Activated CD4-positive, alpha-beta memory T cell treated with anti-CD3 and anti-CD28 coated beads for 36 hours (primary cell): ENCODE data around the gene RIN3. TPM values are rescaled to one million over a fixed set of nuclear protein-coding genes. Genes with fewer than 3 reads are reported as not detected.
"Not testable (repeated sequence)": the region's sequence is repeated elsewhere in the genome, so short reads cannot be mapped to it uniquely, and the experiment has no call there.

Experiments
- CTCF ChIA-PET: fragments of 350-600 bp; sonication (Branson Sonifier 250); formaldehyde crosslinking; loops from one replicate; lab custom pipeline; 2021; ENCODE audit warnings: antibody characterized with exemption, inconsistent platforms; lab: Charles Lee
- POLR2A ChIA-PET: fragments of 350-600 bp; sonication (Branson Sonifier 250); formaldehyde crosslinking; loops from one replicate; lab custom pipeline; 2021; ENCODE audit warnings: antibody characterized with exemption; lab: Charles Lee
- DNase-seq: peaks from one replicate; pipeline ENCODE4 v3.0.0-alpha.2; 2020
- H3K27ac Mint-ChIP-seq: one replicate; pipeline ENCODE4 v1.8.0; 2021; ENCODE audit warnings: mixed read lengths
- H3K27me3 Mint-ChIP-seq: one replicate; pipeline ENCODE4 v1.8.0; 2021; ENCODE audit warnings: mixed read lengths
- H3K36me3 Mint-ChIP-seq: one replicate; pipeline ENCODE4 v1.8.0; 2021; ENCODE audit warnings: mixed read lengths
- H3K4me1 Mint-ChIP-seq: one replicate; pipeline ENCODE4 v1.8.0; 2021; ENCODE audit warnings: low read depth, mixed read lengths
- H3K4me3 Mint-ChIP-seq: one replicate; pipeline ENCODE4 v1.8.0; 2021; ENCODE audit warnings: mild to moderate bottlenecking, mixed read lengths
- H3K9me3 Mint-ChIP-seq: one replicate; pipeline ENCODE4 v1.8.0; 2021; ENCODE audit warnings: mixed read lengths
- intact Hi-C: fragments of 100-400 bp; cut with micrococcal nuclease; formaldehyde crosslinking; loops from one replicate; pipeline ENCODE4 v1.15.1; 2023
- total RNA-seq, 2 experiments: library from RNA; stranded (reverse); gene quantifications; one replicate each; pipeline ENCODE4 v1.2.3, GENCODE V29; 2021

Gene RIN3
- total RNA-seq, 2 experiments from 2014 or later, result 17.5 to 18.8 TPM

DNA sequence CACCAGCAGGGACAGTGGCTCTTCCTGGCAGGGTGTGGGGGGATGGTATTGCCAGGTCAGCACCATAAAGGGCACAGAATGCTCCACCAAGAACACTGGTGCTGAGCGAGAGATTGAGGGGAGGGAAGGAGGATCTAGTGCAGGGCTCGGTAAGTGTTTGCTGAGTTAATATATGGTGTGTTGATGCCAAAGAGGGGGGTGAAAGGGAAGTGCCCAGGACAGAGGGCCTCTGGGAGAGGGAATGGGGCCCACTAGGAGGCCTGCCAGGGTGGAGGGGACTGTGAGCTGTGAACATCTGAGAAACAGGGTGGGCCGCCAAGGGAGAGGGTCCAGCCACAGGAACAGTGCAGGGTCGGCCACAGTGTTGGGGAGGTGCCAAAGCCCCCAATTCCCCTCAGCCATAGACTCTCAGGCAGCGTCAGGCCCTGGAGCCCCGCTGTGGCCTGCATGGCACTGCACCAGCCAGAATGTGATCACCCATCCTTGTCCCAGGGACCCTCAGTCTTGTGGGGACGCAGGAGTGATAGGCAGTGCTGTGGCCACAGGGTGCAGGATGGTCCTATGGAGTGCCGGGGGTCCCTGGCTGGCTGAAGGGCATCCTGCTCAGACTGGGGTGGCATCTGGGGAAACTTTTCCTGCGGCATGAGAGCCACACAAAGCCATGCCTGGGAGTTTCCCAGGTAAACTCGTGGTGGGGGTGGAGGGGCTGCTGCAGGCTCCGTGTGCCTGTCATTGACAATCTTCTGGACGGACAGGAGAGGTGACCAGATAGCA lies 11.9 kb downstream of the RIN3 start:
- POLR2A ChIA-PET, result no interaction called here
- no peak overlapping the region for H3K27ac Mint-ChIP-seq
- H3K27me3 Mint-ChIP-seq, result no peaks in the 10 kb centered on the region

DNA sequence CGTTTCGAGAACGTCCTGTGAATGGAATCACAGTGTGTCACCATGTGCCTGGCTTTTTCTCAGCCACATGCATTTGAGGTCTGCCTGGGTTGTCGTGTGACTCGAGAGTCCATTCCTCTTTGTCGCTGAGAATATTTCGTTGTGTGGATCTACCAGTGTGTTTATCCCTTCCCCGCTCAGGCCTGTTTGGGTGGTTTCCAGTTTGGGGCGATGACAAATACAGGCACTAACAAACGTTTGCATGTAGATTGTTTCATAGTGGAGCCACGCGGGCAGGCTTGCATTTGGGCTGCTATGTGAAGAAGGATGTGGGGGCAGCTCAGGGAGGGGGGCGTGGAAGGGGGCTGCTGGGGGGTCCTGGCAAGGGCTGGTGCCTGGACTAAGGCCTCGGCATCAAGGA lies 14.1 kb downstream of the RIN3 start:
- CTCF ChIA-PET, result no interaction called here
- intact Hi-C loops, result no loop called here
- H3K27me3 Mint-ChIP-seq, result no peaks in the 10 kb centered on the region
- H3K27ac Mint-ChIP-seq, result no peak overlapping the region
- DNase-seq, result no peak
- H3K9me3 Mint-ChIP-seq, result no peaks in the 10 kb centered on the region
- H3K4me1 Mint-ChIP-seq, result peaks cover 13% of the 10 kb centered on the region
- POLR2A ChIA-PET, result no interaction called here
- no peaks in the 10 kb centered on the region for H3K36me3 Mint-ChIP-seq
- H3K4me3 Mint-ChIP-seq, result no peak overlapping the region

More for the DNA sequence above, 11.9 kb downstream of the RIN3 start:
- H3K36me3 Mint-ChIP-seq, result no peaks in the 10 kb centered on the region
- peaks cover 2% of the 10 kb centered on the region for H3K9me3 Mint-ChIP-seq
- CTCF ChIA-PET, result no interaction called here
- intact Hi-C loops, result no loop called here
- H3K4me1 Mint-ChIP-seq, result peaks cover 5% of the 10 kb centered on the region
- DNase-seq, result no peak
- no peak overlapping the region for H3K4me3 Mint-ChIP-seq

DNA sequence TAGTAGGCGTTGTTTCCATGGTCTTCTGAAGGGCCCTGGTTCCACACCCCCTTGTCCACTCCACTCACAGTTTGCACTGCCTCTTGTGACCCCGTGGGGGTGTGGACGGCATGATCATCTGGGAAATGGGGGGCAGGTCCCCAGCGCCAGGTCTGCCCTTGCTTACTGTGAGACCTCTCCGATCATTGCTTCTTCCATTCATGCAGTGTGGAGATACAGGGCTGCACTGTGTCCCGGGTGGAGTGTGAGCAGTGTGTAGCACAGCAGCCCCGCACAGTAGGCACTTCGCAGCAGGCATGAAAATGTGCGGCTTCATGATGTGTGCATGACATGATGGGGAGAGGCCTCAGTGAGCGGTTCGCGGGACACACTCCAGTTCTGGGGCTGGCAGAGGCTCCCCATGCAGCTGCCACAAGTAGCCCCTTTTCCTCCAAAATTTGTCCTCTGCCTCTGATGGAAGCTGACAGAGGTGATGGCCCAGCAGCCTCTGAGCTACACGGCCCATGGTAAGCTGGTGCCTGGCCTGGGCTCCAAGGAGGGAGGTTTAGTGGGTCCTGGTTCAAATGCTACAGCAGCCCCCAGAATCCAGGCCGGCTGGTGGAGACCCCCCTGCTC lies 15.0 kb downstream of the RIN3 start:
- Mint-ChIP-seq H3K27ac (no peak overlapping the region), H3K27me3 (no peaks in the 10 kb centered on the region), H3K4me3 (no peak overlapping the region), H3K4me1 (peaks cover 13% of the 10 kb centered on the region), H3K36me3 (no peaks in the 10 kb centered on the region), H3K9me3 (no peaks in the 10 kb centered on the region)
- intact Hi-C loops, result no loop called here
- ChIA-PET CTCF (no interaction called here), POLR2A (no interaction called here)
- no peak for DNase-seq

DNA sequence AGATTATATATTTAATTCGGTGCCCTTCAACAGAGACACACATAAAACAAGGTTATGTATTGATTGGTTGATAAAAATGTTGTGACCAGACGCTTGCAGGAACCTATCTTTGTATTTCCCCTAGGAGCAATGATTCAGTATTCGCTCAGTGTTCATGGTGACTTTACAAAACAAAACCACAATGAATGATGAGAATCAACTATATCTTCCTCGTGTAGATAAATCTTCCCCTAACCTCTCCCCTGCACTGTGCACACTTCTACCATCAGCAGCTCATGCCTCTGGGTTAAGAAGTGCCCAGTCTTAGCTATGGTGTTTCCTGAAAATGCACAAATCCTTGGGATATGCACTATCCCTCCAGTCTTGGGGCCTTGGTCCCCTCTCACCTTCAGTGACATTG lies 16.3 kb downstream of the RIN3 start:
- peaks cover 19% of the 10 kb centered on the region for H3K4me1 Mint-ChIP-seq
- no peaks in the 10 kb centered on the region for H3K9me3 Mint-ChIP-seq
- no peaks in the 10 kb centered on the region for H3K36me3 Mint-ChIP-seq
- ChIA-PET CTCF (no interaction called here), POLR2A (no interaction called here)
- H3K4me3 Mint-ChIP-seq, result no peak overlapping the region
- intact Hi-C loops, result no loop called here
- no peak overlapping the region for H3K27ac Mint-ChIP-seq
- no peaks in the 10 kb centered on the region for H3K27me3 Mint-ChIP-seq
- no peak for DNase-seq

DNA sequence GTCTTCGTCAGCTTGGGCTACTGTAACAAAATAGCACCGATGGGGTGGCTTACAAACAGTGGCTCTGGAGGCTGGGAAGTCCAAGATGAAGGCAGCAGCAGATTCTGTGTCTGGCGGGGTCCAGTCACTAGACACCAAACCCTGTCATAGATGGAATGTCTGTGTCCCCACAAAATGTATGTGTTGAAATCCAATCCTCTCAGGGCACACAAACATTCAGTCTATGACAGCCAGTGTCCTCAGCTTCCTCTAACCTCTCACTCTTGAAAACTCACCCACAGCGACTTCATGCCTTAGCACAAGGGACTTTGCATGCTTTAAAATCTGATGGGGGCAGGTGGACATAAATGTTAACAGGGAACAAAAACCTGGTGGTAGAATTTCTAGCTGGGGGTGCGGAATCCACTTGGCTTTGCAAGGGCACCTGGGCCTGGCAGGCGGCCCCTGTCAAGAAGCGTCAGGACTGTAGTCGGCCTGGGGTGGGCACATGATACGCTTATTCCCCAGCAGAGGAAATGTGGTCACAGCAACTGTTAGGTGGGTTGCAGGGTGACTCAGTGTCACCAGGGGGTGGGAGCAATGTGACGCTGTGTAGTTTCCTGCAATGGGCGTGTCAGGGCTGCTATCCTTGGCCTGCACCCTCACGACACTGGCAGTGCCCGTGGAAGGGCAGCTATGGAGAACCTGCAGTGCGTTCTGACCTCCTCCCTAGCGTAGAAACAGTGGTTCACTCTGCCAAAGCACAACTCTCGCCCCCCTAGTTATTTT lies 17.7 kb downstream of the RIN3 start:
- no peaks in the 10 kb centered on the region for H3K9me3 Mint-ChIP-seq
- POLR2A ChIA-PET, result no interaction called here
- CTCF ChIA-PET, result no interaction called here
- peak overlapping the region; percentile 40 for H3K27ac Mint-ChIP-seq
- intact Hi-C loops, result no loop called here
- no peak overlapping the region for H3K4me3 Mint-ChIP-seq
- peak; percentile 34 for DNase-seq
- H3K4me1 Mint-ChIP-seq, result peaks cover 30% of the 10 kb centered on the region
- H3K36me3 Mint-ChIP-seq, result no peaks in the 10 kb centered on the region
- peaks cover 1% of the 10 kb centered on the region for H3K27me3 Mint-ChIP-seq

DNA sequence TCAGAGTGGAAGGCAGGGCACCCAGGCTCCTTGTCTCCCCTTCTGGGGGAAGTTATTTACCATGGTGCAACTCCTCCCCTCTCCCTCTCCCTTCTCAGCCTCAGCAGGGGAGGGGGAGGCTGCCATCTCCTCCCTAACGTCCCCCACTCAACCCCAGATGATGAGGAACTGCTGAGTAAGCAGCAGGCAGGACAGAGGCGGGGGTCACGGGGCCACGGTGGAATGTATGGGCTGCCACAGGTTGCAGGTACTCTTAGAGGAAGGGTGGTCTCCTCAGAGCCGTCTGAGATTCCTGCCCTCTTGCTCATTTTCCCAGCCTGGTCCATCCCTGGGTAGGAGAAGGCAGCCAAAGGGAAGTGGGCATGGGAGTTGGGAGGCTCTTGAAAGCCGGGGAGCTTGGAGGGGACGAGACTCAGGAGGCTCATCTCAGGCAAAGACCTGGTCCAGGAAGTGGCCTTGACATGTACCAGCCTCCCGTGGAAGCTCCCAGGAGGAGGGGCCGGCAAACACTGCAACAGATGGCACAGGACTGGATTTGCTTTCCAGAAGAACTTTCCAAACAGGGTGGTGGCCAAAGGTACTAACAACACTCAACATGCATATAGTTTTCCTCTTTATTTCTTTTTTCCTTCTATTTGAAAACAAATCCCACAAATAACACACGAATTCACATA lies 19.0 kb downstream of the RIN3 start:
- intact Hi-C loops, result no loop called here
- Mint-ChIP-seq H3K27me3 (peaks cover 1% of the 10 kb centered on the region), H3K36me3 (no peaks in the 10 kb centered on the region), H3K4me1 (peaks cover 31% of the 10 kb centered on the region), H3K27ac (no peak overlapping the region), H3K4me3 (no peak overlapping the region), H3K9me3 (no peaks in the 10 kb centered on the region)
- ChIA-PET CTCF (interaction anchor here (0.7 kb wide), 1 partner anchor 195 kb away, joined by 3 read pairs; no protein-coding TSS in a partner anchor), POLR2A (no interaction called here)
- no peak for DNase-seq

DNA sequence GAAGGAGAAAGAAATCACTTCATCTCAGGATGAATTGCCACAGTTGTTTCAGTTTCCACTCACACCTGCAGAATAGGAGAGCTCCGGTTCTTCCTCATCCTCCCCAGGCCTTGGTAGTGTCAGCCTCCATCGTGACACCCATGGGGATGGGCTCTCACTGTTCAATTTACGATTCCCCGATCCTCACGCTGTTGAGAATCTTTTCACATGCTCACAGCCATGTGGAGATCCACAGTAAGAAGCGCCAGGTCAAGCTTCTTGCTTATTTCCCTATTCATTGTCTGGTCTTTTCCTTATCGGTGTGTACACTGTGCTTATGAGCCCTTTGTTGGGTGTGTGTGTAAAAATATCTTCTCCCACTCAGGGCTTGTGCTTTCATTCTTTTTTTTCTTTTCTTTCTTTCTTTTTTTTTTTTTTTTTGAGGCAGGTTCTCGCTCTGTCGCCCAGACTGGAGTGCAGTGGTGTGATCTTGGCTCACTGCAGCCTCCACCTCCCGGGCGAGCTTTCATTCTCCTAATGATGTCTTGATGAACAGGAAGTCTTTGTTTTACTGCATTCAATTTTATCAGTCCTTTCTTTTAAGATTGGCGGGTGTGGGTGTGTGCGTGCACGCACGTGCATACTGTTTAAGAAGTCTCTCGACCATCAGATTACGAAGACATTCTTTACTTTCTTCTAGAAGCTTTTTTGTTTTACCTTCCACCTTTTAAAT lies 21.5 kb downstream of the RIN3 start:
- peaks cover 1% of the 10 kb centered on the region for H3K27me3 Mint-ChIP-seq
- CTCF ChIA-PET, result no interaction called here
- no peak for DNase-seq
- intact Hi-C loops, result no loop called here
- H3K4me3 Mint-ChIP-seq, result peak overlapping the region; percentile 7
- peaks cover 32% of the 10 kb centered on the region for H3K4me1 Mint-ChIP-seq
- POLR2A ChIA-PET, result no interaction called here
- no peaks in the 10 kb centered on the region for H3K9me3 Mint-ChIP-seq
- H3K36me3 Mint-ChIP-seq, result no peaks in the 10 kb centered on the region
- H3K27ac Mint-ChIP-seq, result no peak overlapping the region

DNA sequence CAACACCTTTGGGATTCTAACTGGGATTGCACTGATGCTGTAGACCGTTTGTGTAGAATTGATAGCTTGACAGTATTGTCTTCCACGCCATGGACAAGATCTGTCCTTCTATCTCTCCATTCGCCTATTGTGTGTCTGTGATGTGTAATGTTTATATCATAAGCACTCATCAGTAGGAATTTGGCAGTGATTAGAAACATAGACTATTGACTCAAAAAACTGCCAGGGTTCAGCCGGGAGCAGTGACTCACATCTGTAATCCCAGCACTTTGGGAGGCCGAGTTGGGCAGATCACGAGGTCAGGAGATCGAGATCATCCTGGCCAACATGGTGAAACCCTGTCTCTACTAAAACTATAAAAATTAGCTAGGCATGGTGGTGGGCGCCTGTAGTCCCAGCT lies 22.6 kb downstream of the RIN3 start:
- DNase-seq, H3K9me3 Mint-ChIP-seq, H3K27ac Mint-ChIP-seq, CTCF ChIA-PET, H3K4me3 Mint-ChIP-seq, H3K36me3 Mint-ChIP-seq, POLR2A ChIA-PET, H3K27me3 Mint-ChIP-seq, intact Hi-C loops: not testable (repeated sequence)
- H3K4me1 Mint-ChIP-seq, result peaks cover 27% of the 10 kb centered on the region

DNA sequence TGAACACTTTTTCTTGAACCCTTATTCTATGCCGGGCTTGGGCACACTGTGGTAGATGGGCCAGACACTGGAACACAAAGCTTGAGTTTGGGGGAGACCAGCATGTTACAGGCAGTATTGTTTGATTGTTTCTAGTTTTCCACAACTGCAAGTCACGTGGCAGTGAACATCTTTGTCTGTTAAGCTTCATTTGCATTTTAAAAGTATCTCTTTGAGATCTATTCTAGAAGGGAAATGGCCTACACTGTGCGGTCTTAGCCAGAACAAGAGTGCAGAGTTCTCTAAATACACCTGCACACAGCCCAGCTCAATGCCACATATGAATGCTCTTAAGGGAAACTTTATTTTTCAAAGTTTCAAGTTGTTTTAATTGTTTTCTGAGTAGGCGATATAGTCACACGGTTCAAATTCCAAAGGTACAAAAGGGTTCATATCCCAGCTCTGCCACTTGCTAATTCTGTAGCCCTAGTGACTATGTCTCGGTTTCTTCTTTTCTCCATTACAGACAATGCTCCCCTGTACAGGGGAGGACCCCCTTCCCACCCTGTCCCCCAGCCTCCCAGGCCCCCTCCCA lies 24.9 kb downstream of the RIN3 start:
- Mint-ChIP-seq H3K4me1 (peaks cover 22% of the 10 kb centered on the region), H3K4me3 (no peak overlapping the region)
- intact Hi-C loops, result no loop called here

DNA sequence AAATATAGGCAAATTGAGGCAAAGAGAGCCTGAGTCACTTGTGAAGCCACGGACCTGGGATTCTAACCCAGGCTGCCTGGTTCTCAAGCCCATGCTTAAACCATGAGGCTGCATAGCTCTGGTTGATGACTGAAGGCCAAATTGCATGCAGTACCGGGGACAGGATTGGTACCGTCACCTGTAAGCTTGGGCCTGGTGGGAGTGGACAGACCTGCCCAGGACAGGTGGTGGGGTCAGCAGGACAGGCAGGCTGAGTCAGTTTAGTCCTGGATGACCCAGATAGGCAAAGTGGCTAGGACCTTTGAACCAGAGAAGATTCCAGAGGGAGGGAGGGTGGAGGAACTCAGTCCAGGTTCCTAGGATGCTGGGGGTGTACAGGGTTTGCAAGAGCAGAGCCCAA lies 25.8 kb downstream of the RIN3 start:
- ChIA-PET POLR2A (no interaction called here), CTCF (no interaction called here)
- Mint-ChIP-seq H3K9me3 (no peaks in the 10 kb centered on the region), H3K4me1 (peaks cover 20% of the 10 kb centered on the region), H3K27me3 (peaks cover 1% of the 10 kb centered on the region), H3K27ac (no peak overlapping the region), H3K4me3 (no peak overlapping the region), H3K36me3 (no peaks in the 10 kb centered on the region)
- intact Hi-C loops, result no loop called here
- DNase-seq, result no peak

More for the DNA sequence above, 24.9 kb downstream of the RIN3 start:
- no peak for DNase-seq
- H3K27me3 Mint-ChIP-seq, result peaks cover 1% of the 10 kb centered on the region
- no peaks in the 10 kb centered on the region for H3K9me3 Mint-ChIP-seq
- ChIA-PET POLR2A (no interaction called here), CTCF (interaction anchor here (0.6 kb wide), 1 partner anchor 177 kb away, joined by 3 read pairs; no protein-coding TSS in a partner anchor)
- no peaks in the 10 kb centered on the region for H3K36me3 Mint-ChIP-seq
- H3K27ac Mint-ChIP-seq, result no peak overlapping the region

DNA sequence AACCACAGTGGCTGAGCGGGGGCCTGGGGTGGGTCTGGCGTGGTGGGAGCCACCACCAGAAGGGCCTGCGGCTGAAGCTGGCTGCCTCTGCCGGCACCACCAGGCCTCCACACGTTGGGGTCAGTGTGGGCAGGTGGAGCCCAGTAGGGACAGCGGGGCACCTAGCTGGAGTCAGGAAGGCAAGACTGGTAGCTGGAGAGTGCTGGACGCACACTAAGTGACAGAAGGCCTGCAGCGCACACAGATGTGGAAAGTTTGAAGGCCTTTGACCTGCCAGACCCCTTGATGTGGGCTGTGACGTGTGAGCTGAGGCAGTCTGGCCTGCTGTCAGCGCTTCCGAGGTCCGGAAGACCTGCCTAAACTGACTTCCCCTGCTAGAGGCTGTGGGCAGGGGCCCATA lies 26.3 kb downstream of the RIN3 start:
- intact Hi-C loops, result no loop called here
- Mint-ChIP-seq H3K4me3 (no peak overlapping the region), H3K4me1 (peaks cover 16% of the 10 kb centered on the region), H3K27me3 (peaks cover 1% of the 10 kb centered on the region), H3K9me3 (no peaks in the 10 kb centered on the region), H3K27ac (no peak overlapping the region), H3K36me3 (no peaks in the 10 kb centered on the region)
- no peak for DNase-seq
- CTCF ChIA-PET, result no interaction called here
- POLR2A ChIA-PET, result no interaction called here
